ENCODE data around the gene DLGAP1. TPM values are rescaled to one million over a fixed set of nuclear protein-coding genes. Genes with fewer than 3 reads are reported as not detected.
A peak's percentile ranks its signal among the peaks of the same experiment; 100 is the strongest.

The DLGAP1 gene
- total and polyA plus RNA-seq, 10 of the 15 experiments (the other 5 are each of a cell fraction or from before 2014, with no cell fraction given): 0.23 to 27.6 (median 1.9) TPM

- TF ChIP-seq MXI1 (IDR thresholded peaks at IDR 0.05; ENCODE audit: low read depth, low read length): no peak
- TF ChIP-seq HCFC1 (IDR thresholded peaks at IDR 0.05; ENCODE audit: low read length): peak; percentile 26
- TF ChIP-seq CEBPZ (IDR thresholded peaks at IDR 0.05; ENCODE audit: low read depth, low read length): no peak
- TF ChIP-seq SUPT20H (IDR thresholded peaks at IDR 0.05; ENCODE audit: borderline replicate concordance, control insufficient read depth, low read depth, low read length): no peak
- TF ChIP-seq SMC3 (IDR thresholded peaks at IDR 0.05; ENCODE audit: borderline replicate concordance, low read length): peak; percentile 68
- no peak for TF ChIP-seq MYB (IDR thresholded peaks at IDR 0.05; ENCODE audit: borderline replicate concordance, low read depth, low read length)
- TF ChIP-seq SUZ12 (IDR thresholded peaks at IDR 0.05; ENCODE audit: unreplicated experiment): no peak
- TF ChIP-seq NFIC (IDR thresholded peaks at IDR 0.05; ENCODE audit: low read depth, low read length): no peak
- no peak for TF ChIP-seq RFX5 (IDR thresholded peaks at IDR 0.05; ENCODE audit: low read depth, low read length)
- TF ChIP-seq ZSCAN29 (IDR thresholded peaks at IDR 0.05): no peak
- no peak for TF ChIP-seq YY1 (IDR thresholded peaks at IDR 0.05; ENCODE audit: low read depth, low read length)
- peak; percentile 15 to 64; a peak in 1 of 4 replicates for TF ChIP-seq BHLHE40 (IDR thresholded peaks at IDR 0.05; ENCODE audit: borderline replicate concordance in 1 of 2, low read depth in 2 of 2, low read length in 1 of 2)
- TF ChIP-seq RAD51 (IDR thresholded peaks at IDR 0.05): no peak
- TF ChIP-seq, protein P1, sequence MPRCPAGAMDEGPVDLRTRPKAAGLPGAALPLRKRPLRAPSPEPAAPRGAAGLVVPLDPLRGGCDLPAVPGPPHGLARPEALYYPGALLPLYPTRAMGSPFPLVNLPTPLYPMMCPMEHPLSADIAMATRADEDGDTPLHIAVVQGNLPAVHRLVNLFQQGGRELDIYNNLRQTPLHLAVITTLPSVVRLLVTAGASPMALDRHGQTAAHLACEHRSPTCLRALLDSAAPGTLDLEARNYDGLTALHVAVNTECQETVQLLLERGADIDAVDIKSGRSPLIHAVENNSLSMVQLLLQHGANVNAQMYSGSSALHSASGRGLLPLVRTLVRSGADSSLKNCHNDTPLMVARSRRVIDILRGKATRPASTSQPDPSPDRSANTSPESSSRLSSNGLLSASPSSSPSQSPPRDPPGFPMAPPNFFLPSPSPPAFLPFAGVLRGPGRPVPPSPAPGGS (IDR thresholded peaks at IDR 0.05; ENCODE audit: borderline replicate concordance, insufficient read depth, low read depth, low read length, poor library complexity, severe bottlenecking): no peak
- no peak for TF ChIP-seq EP300 (IDR thresholded peaks at IDR 0.05; ENCODE audit: borderline replicate concordance in 1 of 2, control insufficient read depth in 1 of 2, low read depth in 2 of 2, low read length in 2 of 2)
- no peak for TF ChIP-seq E2F4 (IDR thresholded peaks at IDR 0.05; ENCODE audit: low read depth, low read length)
- no peak for TF ChIP-seq PML (IDR thresholded peaks at IDR 0.05; ENCODE audit: low read length)
- no peak for TF ChIP-seq TCF7 (IDR thresholded peaks at IDR 0.05; ENCODE audit: borderline replicate concordance)
- TF ChIP-seq, protein P2, sequence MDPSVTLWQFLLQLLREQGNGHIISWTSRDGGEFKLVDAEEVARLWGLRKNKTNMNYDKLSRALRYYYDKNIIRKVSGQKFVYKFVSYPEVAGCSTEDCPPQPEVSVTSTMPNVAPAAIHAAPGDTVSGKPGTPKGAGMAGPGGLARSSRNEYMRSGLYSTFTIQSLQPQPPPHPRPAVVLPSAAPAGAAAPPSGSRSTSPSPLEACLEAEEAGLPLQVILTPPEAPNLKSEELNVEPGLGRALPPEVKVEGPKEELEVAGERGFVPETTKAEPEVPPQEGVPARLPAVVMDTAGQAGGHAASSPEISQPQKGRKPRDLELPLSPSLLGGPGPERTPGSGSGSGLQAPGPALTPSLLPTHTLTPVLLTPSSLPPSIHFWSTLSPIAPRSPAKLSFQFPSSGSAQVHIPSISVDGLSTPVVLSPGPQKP (IDR thresholded peaks at IDR 0.05; ENCODE audit: low read depth, low read length): no peak
- TF ChIP-seq STAT3 (IDR thresholded peaks at IDR 0.05; ENCODE audit: low read depth, low read length): no peak
- TF ChIP-seq ZNF24 (IDR thresholded peaks at IDR 0.05): no peak
- 0 out of 2 replicates have a peak, but pooled peaks have one; percentile 36 for TF ChIP-seq GATAD2B (conservative IDR thresholded peaks at IDR 0.05; ENCODE audit: low read depth)
- no peak for TF ChIP-seq SREBF2 (IDR thresholded peaks at IDR 0.05; ENCODE audit: low read length)
- no peak for TF ChIP-seq ATF7 (IDR thresholded peaks at IDR 0.05; ENCODE audit: low read depth)
Observed at GRCh38 chr18:3771121-3771971, 683.8 kb downstream of the DLGAP1 start (continued).
